ENCODE results near the gene RPL39L.

GRCh38 chr3:187183210-187183862, 44.0 kb upstream of the RPL39L start:
- TF ChIP-seq CTCF (IDR thresholded peaks at IDR 0.05; ENCODE audit: low read depth, low read length, poor library complexity, severe bottlenecking): no peak
- TF ChIP-seq EZH2phosphoT487 (IDR thresholded peaks at IDR 0.05; ENCODE audit: borderline replicate concordance, low read length): no peak

Measured in DOHH2 (cell line).